ENCODE results near the gene NPNT. TPM values are rescaled to one million over a fixed set of nuclear protein-coding genes. Genes with fewer than 3 reads are reported as not detected.

The NPNT gene
- total RNA-seq, 1 donor from 2014 or later, result 11.0 TPM

GRCh38 chr4:105956569-105956968 is 61.3 kb downstream of the NPNT start:
- TF ChIP-seq POLR2AphosphoS5 (IDR thresholded peaks at IDR 0.05; ENCODE audit: insufficient read depth in 1 of 2, low read depth in 1 of 2) (no peak), CTCF (IDR thresholded peaks at IDR 0.05) (no peak), POLR2A (IDR thresholded peaks at IDR 0.05) (no peak)
- Histone ChIP-seq H3K27me3 (no peaks in the 10 kb centered on the region), H3K9me3 (no peaks in the 10 kb centered on the region), H3K4me3 (no peak overlapping the region), H3K36me3 (no peaks in the 10 kb centered on the region), H3K27ac (no peak overlapping the region), H3K4me1 (no peaks in the 10 kb centered on the region)
- intact Hi-C loops (cut with DNase I), result no loop called here
- DNase-seq (ENCODE audit: extremely low spot score in 2 of 2), result no peak

- DNase-seq (ENCODE audit: extremely low spot score in 2 of 2), result no peak
- intact Hi-C loops (cut with DNase I), result no loop called here
- H3K27ac ChIP-seq, result no peak overlapping the region
- H3K27me3 ChIP-seq, result no peaks in the 10 kb centered on the region
- H3K36me3 ChIP-seq, result no peaks in the 10 kb centered on the region
- no peak for TF ChIP-seq POLR2AphosphoS5 (IDR thresholded peaks at IDR 0.05; ENCODE audit: insufficient read depth in 1 of 2, low read depth in 1 of 2)
- TF ChIP-seq POLR2A (IDR thresholded peaks at IDR 0.05), result no peak
- TF ChIP-seq CTCF (IDR thresholded peaks at IDR 0.05), result no peak
- H3K4me1 ChIP-seq, result no peaks in the 10 kb centered on the region
- H3K9me3 ChIP-seq, result no peaks in the 10 kb centered on the region
- no peak overlapping the region for H3K4me3 ChIP-seq
These were observed 62.4 kb downstream of the NPNT start for GRCh38 chr4:105957680-105958079.

GRCh38 chr4:105963461-105964400 is 68.5 kb downstream of the NPNT start:
- no peaks in the 10 kb centered on the region for H3K4me1 ChIP-seq
- H3K36me3 ChIP-seq, result no peaks in the 10 kb centered on the region
- intact Hi-C loops (cut with DNase I), result no loop called here
- DNase-seq (ENCODE audit: extremely low spot score in 2 of 2), result no peak
- H3K27ac ChIP-seq, result no peak overlapping the region
- H3K4me3 ChIP-seq, result no peak overlapping the region
- TF ChIP-seq POLR2AphosphoS5 (IDR thresholded peaks at IDR 0.05; ENCODE audit: insufficient read depth in 1 of 2, low read depth in 1 of 2) (no peak), CTCF (IDR thresholded peaks at IDR 0.05) (no peak), POLR2A (IDR thresholded peaks at IDR 0.05) (no peak)
- no peaks in the 10 kb centered on the region for H3K9me3 ChIP-seq
- no peaks in the 10 kb centered on the region for H3K27me3 ChIP-seq

GRCh38 chr4:105965183-105965800 is 70.0 kb downstream of the NPNT start:
- intact Hi-C loops (cut with DNase I), result no loop called here
- no peak for TF ChIP-seq CTCF (IDR thresholded peaks at IDR 0.05)
- no peak for TF ChIP-seq POLR2A (IDR thresholded peaks at IDR 0.05)
- TF ChIP-seq POLR2AphosphoS5 (IDR thresholded peaks at IDR 0.05; ENCODE audit: insufficient read depth in 1 of 2, low read depth in 1 of 2), result no peak
- H3K27ac ChIP-seq, result no peak overlapping the region
- no peaks in the 10 kb centered on the region for H3K27me3 ChIP-seq
- no peaks in the 10 kb centered on the region for H3K36me3 ChIP-seq
- DNase-seq (ENCODE audit: extremely low spot score in 2 of 2), result no peak
- H3K9me3 ChIP-seq, result no peaks in the 10 kb centered on the region
- H3K4me1 ChIP-seq, result no peaks in the 10 kb centered on the region
- no peak overlapping the region for H3K4me3 ChIP-seq

- H3K27me3 ChIP-seq, result no peaks in the 10 kb centered on the region
- no peaks in the 10 kb centered on the region for H3K9me3 ChIP-seq
- no peak overlapping the region for H3K27ac ChIP-seq
- H3K4me1 ChIP-seq, result no peaks in the 10 kb centered on the region
- no peaks in the 10 kb centered on the region for H3K36me3 ChIP-seq
- no peak for TF ChIP-seq CTCF (IDR thresholded peaks at IDR 0.05)
- TF ChIP-seq POLR2AphosphoS5 (IDR thresholded peaks at IDR 0.05; ENCODE audit: insufficient read depth in 1 of 2, low read depth in 1 of 2), result no peak
- no peak for TF ChIP-seq POLR2A (IDR thresholded peaks at IDR 0.05)
- DNase-seq (ENCODE audit: extremely low spot score in 2 of 2), result no peak
- intact Hi-C loops (cut with DNase I), result no loop called here
- no peak overlapping the region for H3K4me3 ChIP-seq
These were observed 70.8 kb downstream of the NPNT start for GRCh38 chr4:105966051-105966450.

Measured in vagina (tissue), 2 donors.